H9 (cell line): ENCODE measurements around the gene PYDC1. TPM values are rescaled to one million over a fixed set of nuclear protein-coding genes. Genes with fewer than 3 reads are reported as not detected.

Experiments used
- DNase-seq: peaks from one replicate; pipeline ENCODE4 v3.0.0-alpha.2; 2017
- H2AFZ ChIP-seq: one replicate; pipeline ENCODE4 v1.6.1; 2013; ENCODE audit warnings: mild to moderate bottlenecking, low read length, control low read depth, moderate library complexity
- H2AK5ac ChIP-seq: 2 replicates; pipeline ENCODE4 v1.6.1; 2013; ENCODE audit warnings: low read length, control low read depth, mixed read lengths; ENCODE audit not compliant: insufficient read length
- H2BK120ac ChIP-seq: one replicate; pipeline ENCODE4 v1.6.1; 2013; ENCODE audit warnings: low read depth, mild to moderate bottlenecking, low read length, control low read depth, inconsistent platforms; ENCODE audit not compliant: poor library complexity, severe bottlenecking
- H2BK12ac ChIP-seq: 2 replicates; pipeline ENCODE4 v1.6.1; 2013; ENCODE audit warnings: low read length, control low read depth, mixed read lengths, low read depth; ENCODE audit not compliant: insufficient read length
- H2BK15ac ChIP-seq: 2 replicates; pipeline ENCODE4 v1.6.1; 2013; ENCODE audit warnings: low read depth, low read length, control low read depth
- H2BK20ac ChIP-seq: one replicate; pipeline ENCODE4 v1.6.1; 2013; ENCODE audit warnings: low read depth, mild to moderate bottlenecking, low read length, control low read depth, inconsistent platforms; ENCODE audit not compliant: poor library complexity, severe bottlenecking
- H2BK5ac ChIP-seq: 2 replicates; pipeline ENCODE4 v1.6.1; 2013; ENCODE audit warnings: low read length, control low read depth, mixed read lengths; ENCODE audit not compliant: insufficient read length
- H3K14ac ChIP-seq: 2 replicates; pipeline ENCODE4 v1.6.1; 2013; ENCODE audit warnings: low read length, control low read depth; ENCODE audit not compliant: insufficient read depth
- H3K18ac ChIP-seq: 2 replicates; pipeline ENCODE4 v1.6.1; 2013; ENCODE audit warnings: low read depth, mild to moderate bottlenecking, mixed read lengths, low read length, control low read depth; ENCODE audit not compliant: insufficient read length
- H3K23ac ChIP-seq: 2 replicates; pipeline ENCODE4 v1.6.1; 2013; ENCODE audit warnings: low read length, control low read depth, mixed read lengths, low read depth; ENCODE audit not compliant: insufficient read length
- H3K23me2 ChIP-seq: 2 replicates; pipeline ENCODE4 v1.6.1; 2013; ENCODE audit warnings: low read depth, mild to moderate bottlenecking, mixed read lengths, low read length, control low read depth; ENCODE audit not compliant: insufficient read length, poor library complexity, severe bottlenecking
- H3K27ac ChIP-seq: 2 replicates; pipeline ENCODE4 v1.5.1; 2013; ENCODE audit warnings: low read length, control low read depth, mixed read lengths, low read depth; ENCODE audit not compliant: insufficient read length
- H3K27me3 ChIP-seq: 2 replicates; pipeline ENCODE4 v1.6.1; 2013; ENCODE audit warnings: low read length, control low read depth, inconsistent platforms; ENCODE audit not compliant: insufficient read depth
- H3K4ac ChIP-seq: 2 replicates; pipeline ENCODE4 v1.6.1; 2013; ENCODE audit warnings: low read depth, mild to moderate bottlenecking, control low read depth, inconsistent platforms, low read length, moderate library complexity
- H3K4me1 ChIP-seq: 2 replicates; pipeline ENCODE4 v1.6.1; 2013; ENCODE audit warnings: low read length, control low read depth, inconsistent platforms; ENCODE audit not compliant: insufficient read depth
- H3K4me2 ChIP-seq: 2 replicates; pipeline ENCODE4 v1.6.1; 2013; ENCODE audit warnings: low read length, control low read depth, mixed read lengths; ENCODE audit not compliant: insufficient read length, insufficient read depth
- H3K56ac ChIP-seq: 2 replicates; pipeline ENCODE4 v1.6.1; 2013; ENCODE audit warnings: low read depth, mild to moderate bottlenecking, mixed read lengths, low read length, control low read depth; ENCODE audit not compliant: insufficient read length
- H3K79me1 ChIP-seq: 2 replicates; pipeline ENCODE4 v1.6.1; 2013; ENCODE audit warnings: low read depth, mild to moderate bottlenecking, moderate library complexity, low read length, control low read depth, inconsistent platforms; ENCODE audit not compliant: insufficient read depth, poor library complexity, severe bottlenecking
- H3K79me2 ChIP-seq: 2 replicates; pipeline ENCODE4 v1.6.1; 2013; ENCODE audit warnings: low read length, control low read depth, inconsistent platforms; ENCODE audit not compliant: insufficient read depth
- H3K9ac ChIP-seq: 2 replicates; pipeline ENCODE4 v1.6.1; 2013; ENCODE audit warnings: low read length, control low read depth, mixed read lengths; ENCODE audit not compliant: insufficient read length; ENCODE audit errors: extremely low read depth
- H3K9me3 ChIP-seq: one replicate; pipeline ENCODE4 v1.6.1; 2013; ENCODE audit warnings: low read depth, low read length, inconsistent platforms; ENCODE audit not compliant: control insufficient read depth
- H3T11ph ChIP-seq: one replicate; pipeline ENCODE4 v1.6.1; 2013; ENCODE audit warnings: mild to moderate bottlenecking, low read length, control low read depth, inconsistent platforms
- H4K20me1 ChIP-seq: one replicate; pipeline ENCODE4 v1.6.1; 2013; ENCODE audit not compliant: control insufficient read depth, insufficient read length, insufficient read depth
- H4K5ac ChIP-seq: 2 replicates; pipeline ENCODE4 v1.6.1; 2013; ENCODE audit warnings: low read depth, mild to moderate bottlenecking, mixed read lengths, low read length, control low read depth; ENCODE audit not compliant: insufficient read length
- H4K8ac ChIP-seq: replicated peaks from 2 replicates; pipeline ENCODE4 v1.6.1; 2013; ENCODE audit warnings: low read length, control low read depth, mixed read lengths, low read depth; ENCODE audit not compliant: insufficient read length
- H4K91ac ChIP-seq: 2 replicates; pipeline ENCODE4 v1.6.1; 2013; ENCODE audit warnings: low read depth, mild to moderate bottlenecking, moderate library complexity, mixed read lengths, low read length, control low read depth; ENCODE audit not compliant: insufficient read length
- H3K27ac Mint-ChIP-seq, 3 experiments: 2 replicates in 2 of 3; 3 replicates in 1 of 3; pipeline ENCODE4 v1.8.0; 2020 to 2021; ENCODE audit warnings: mixed read lengths in 3 of 3, mild to moderate bottlenecking in 1 of 3, moderate library complexity in 1 of 3
- H3K27me3 Mint-ChIP-seq: 2 replicates; pipeline ENCODE4 v1.8.0; 2021; ENCODE audit warnings: low read depth, mild to moderate bottlenecking, moderate library complexity, mixed read lengths
- H3K36me3 Mint-ChIP-seq, 3 experiments: 2 replicates in 2 of 3; 3 replicates in 1 of 3; pipeline ENCODE4 v1.8.0; 2020 to 2021; ENCODE audit warnings: low read depth in 3 of 3, mixed read lengths in 3 of 3; ENCODE audit not compliant: insufficient read depth in 1 of 3
- H3K4me1 Mint-ChIP-seq, 2 experiments: 2 replicates each; pipeline ENCODE4 v1.8.0; 2020; ENCODE audit warnings: mixed read lengths in 2 of 2
- H3K4me3 Mint-ChIP-seq, 2 experiments: 2 replicates in 1 of 2; 3 replicates in 1 of 2; pipeline ENCODE4 v1.8.0; 2020 to 2021; ENCODE audit warnings: mild to moderate bottlenecking in 2 of 2, mixed read lengths in 2 of 2, moderate library complexity in 1 of 2
- H3K9me3 Mint-ChIP-seq, 2 experiments: 2 replicates in 1 of 2; 3 replicates in 1 of 2; pipeline ENCODE4 v1.8.0; 2020; ENCODE audit warnings: mild to moderate bottlenecking in 2 of 2, mixed read lengths in 2 of 2, moderate library complexity in 1 of 2
- CTCF ChIP-seq: fragments of 200-600 bp; sonication (generic); conservative IDR thresholded peaks from 3 replicates; pipeline ENCODE4 v1.8.0; 2021; ENCODE audit warnings: antibody characterized with exemption, mild to moderate bottlenecking
- WGBS: extraction: QIAGEN DNeasy Blood & Tissue Kit; methylation state at CpG from one replicate; pipeline ENCODE4 v1.1.7; 2013; ENCODE audit warnings: missing lambda C conversion rate, low lambda C conversion rate, mixed read lengths; ENCODE audit not compliant: insufficient read length; ENCODE audit errors: extremely low coverage; 5-methylcytosine and 5-hydroxymethylcytosine counted together
- total RNA-seq: library from RNA; stranded (reverse); gene quantifications from 2 replicates; pipeline ENCODE4 v1.2.1, GENCODE V29; 2021

Gene PYDC1
- total RNA-seq, 1 experiment from 2014 or later, result 0.70 TPM

GRCh38 chr16:31221357-31222160 is 4.6 kb upstream of the PYDC1 start:
- Histone ChIP-seq H4K91ac (no peak overlapping the region), H2AK5ac (no peak overlapping the region), H3K27ac (no peak overlapping the region), H4K5ac (no peak overlapping the region), H4K20me1 (no peaks in the 10 kb centered on the region), H3K4me1 (no peaks in the 10 kb centered on the region), H3K56ac (no peak overlapping the region), H3K23ac (no peak overlapping the region), H3K4me2 (no peak overlapping the region), H3K79me2 (no peaks in the 10 kb centered on the region), H2BK5ac (no peak overlapping the region), H3K23me2 (peaks cover 4% of the 10 kb centered on the region), H3K18ac (no peak overlapping the region), H3K79me1 (no peaks in the 10 kb centered on the region), H3K4ac (no peak overlapping the region), H3T11ph (no peak overlapping the region), H4K8ac (no peak overlapping the region), H2BK15ac (no peak overlapping the region), H3K14ac (no peak overlapping the region), H3K9ac (no peak overlapping the region), H2BK12ac (no peak overlapping the region), H3K9me3 (no peaks in the 10 kb centered on the region), H2BK120ac (no peak overlapping the region), H3K27me3 (peaks cover 6% of the 10 kb centered on the region; the same call in 1 of the 2 replicates), H2AFZ (no peak overlapping the region), H2BK20ac (no peak overlapping the region)
- peak overlapping the region in 1 of 2 experiments; percentile 15; a peak in 1 of 5 replicates for H3K4me3 Mint-ChIP-seq
- TF ChIP-seq CTCF, result no peak
- peaks cover 5% of the 10 kb centered on the region in 2 experiments for H3K4me1 Mint-ChIP-seq
- H3K27ac Mint-ChIP-seq, result peak overlapping the region in 1 of 3 experiments; percentile 52; a peak in 1 of 7 replicates
- no peak for DNase-seq
- H3K9me3 Mint-ChIP-seq, result no peaks in the 10 kb centered on the region
- peaks cover 38% of the 10 kb centered on the region for H3K27me3 Mint-ChIP-seq
- no peaks in the 10 kb centered on the region for H3K36me3 Mint-ChIP-seq
- no CpG with 5 or more reads among the region's 12 CpGs for WGBS
